IMR-90 (cell line): Measurements from ENCODE around the gene PREP. TPM values are rescaled to one million over a fixed set of nuclear protein-coding genes. Genes with fewer than 3 reads are reported as not detected.

Source experiments
- ATAC-seq: fragments of 200-7000 bp; cut with Tn5 transposase; 2 replicates; pipeline ENCODE4 v1.9.1; 2020; ENCODE audit warnings: low read depth, mild to moderate bottlenecking, moderate library complexity
- BruUV-seq: library from RNA; stranded (reverse); fragments of 400-500 nt; replicated peaks from 2 replicates; lab custom pipeline; 2021; lab: Mats Ljungman, UMichigan
- CTCF ChIA-PET: fragments of 300-600 bp; formaldehyde crosslinking; extraction: SDS; loops from one replicate; lab custom pipeline; 2021; ENCODE audit warnings: antibody characterized with exemption; lab: Yijun Ruan, JAX
- POLR2A ChIA-PET: fragments of 300-600 bp; sonication (Branson Sonifier 250); formaldehyde crosslinking; loops from one replicate; lab custom pipeline; 2022; ENCODE audit warnings: antibody characterized with exemption; ENCODE audit not compliant: unreplicated experiment; lab: Charles Lee
- DNase-seq: peaks from one replicate; pipeline ENCODE4 v3.0.0; 2013
- H2AFZ ChIP-seq: replicated peaks from 2 replicates; pipeline ENCODE3; 2013; ENCODE audit warnings: low read length, mild to moderate bottlenecking; ENCODE audit not compliant: poor library complexity
- H2AK5ac ChIP-seq: 2 replicates; pipeline ENCODE4 v1.6.1; 2013; ENCODE audit warnings: low read depth, low read length, inconsistent platforms
- H2AK9ac ChIP-seq: replicated peaks from 2 replicates; pipeline ENCODE3; 2013; ENCODE audit warnings: mild to moderate bottlenecking, low read depth, low read length, moderate library complexity; ENCODE audit not compliant: poor library complexity
- H2BK120ac ChIP-seq: 2 replicates; pipeline ENCODE4 v1.6.1; 2013; ENCODE audit warnings: low read depth, low read length, inconsistent platforms
- H2BK15ac ChIP-seq: 3 replicates; pipeline ENCODE4 v1.6.1; 2013; ENCODE audit warnings: low read depth, low read length, inconsistent platforms
- H2BK20ac ChIP-seq: 2 replicates; pipeline ENCODE4 v1.6.1; 2013; ENCODE audit warnings: low read depth, mild to moderate bottlenecking, inconsistent platforms, low read length, moderate library complexity
- H2BK5ac ChIP-seq: 2 replicates; pipeline ENCODE4 v1.6.1; 2013; ENCODE audit warnings: mild to moderate bottlenecking, low read depth, low read length, inconsistent platforms; ENCODE audit not compliant: poor library complexity, severe bottlenecking
- H3K14ac ChIP-seq: replicated peaks from 2 replicates; pipeline ENCODE4 v1.6.1; 2013; ENCODE audit warnings: low read depth, low read length, inconsistent platforms
- H3K18ac ChIP-seq: 2 replicates; pipeline ENCODE4 v1.6.1; 2013; ENCODE audit warnings: low read depth, low read length, control low read depth
- H3K23ac ChIP-seq: 2 replicates; pipeline ENCODE4 v1.6.1; 2013; ENCODE audit warnings: low read depth, low read length, inconsistent platforms
- H3K27ac ChIP-seq: 2 replicates; pipeline ENCODE4 v1.5.1; 2013; ENCODE audit warnings: mild to moderate bottlenecking, control low read depth, low read length; ENCODE audit not compliant: insufficient read depth
- H3K27me3 ChIP-seq: 2 replicates; pipeline ENCODE4 v1.6.1; 2013; ENCODE audit warnings: low read length; ENCODE audit not compliant: control insufficient read depth, insufficient read depth
- H3K36me3 ChIP-seq: 2 replicates; pipeline ENCODE4 v1.6.1; 2013; ENCODE audit warnings: low read length, mixed read lengths; ENCODE audit not compliant: control insufficient read depth, insufficient read depth
- H3K4ac ChIP-seq: 2 replicates; pipeline ENCODE4 v1.6.1; 2013; ENCODE audit warnings: low read depth, low read length, inconsistent platforms
- H3K4me1 ChIP-seq: 2 replicates; pipeline ENCODE4 v1.6.1; 2013; ENCODE audit warnings: low read length, mixed read lengths; ENCODE audit not compliant: control insufficient read depth, insufficient read depth
- H3K4me2 ChIP-seq: 2 replicates; pipeline ENCODE4 v1.6.1; 2013; ENCODE audit warnings: low read depth, mild to moderate bottlenecking, control low read depth, low read length, moderate library complexity
- H3K4me3 ChIP-seq: 2 replicates; pipeline ENCODE4 v1.5.1; 2013; ENCODE audit warnings: low read depth, mild to moderate bottlenecking, control low read depth, low read length, moderate library complexity; ENCODE audit not compliant: insufficient read depth
- H3K56ac ChIP-seq: 2 replicates; pipeline ENCODE4 v1.6.1; 2013; ENCODE audit warnings: low read length, inconsistent platforms; ENCODE audit not compliant: insufficient read depth; ENCODE audit errors: extremely low read depth
- H3K79me1 ChIP-seq, 2 experiments: 2 replicates each; pipeline ENCODE4 v1.6.1; 2013; ENCODE audit warnings: low read length in 2 of 2, inconsistent platforms in 1 of 2, low read depth in 1 of 2
- H3K9ac ChIP-seq: 2 replicates; pipeline ENCODE4 v1.6.1; 2013; ENCODE audit warnings: low read depth, low read length, control low read depth
- H3K9me1 ChIP-seq: 2 replicates; pipeline ENCODE4 v1.6.1; 2013; ENCODE audit warnings: low read length, inconsistent platforms; ENCODE audit not compliant: insufficient read depth
- H3K9me3 ChIP-seq: 2 replicates; pipeline ENCODE4 v1.6.1; 2013; ENCODE audit warnings: low read length; ENCODE audit not compliant: control insufficient read depth, insufficient read depth
- H4K20me1 ChIP-seq: 2 replicates; pipeline ENCODE4 v1.6.1; 2013; ENCODE audit warnings: low read length, inconsistent platforms; ENCODE audit not compliant: insufficient read depth
- H4K5ac ChIP-seq: 2 replicates; pipeline ENCODE4 v1.6.1; 2013; ENCODE audit warnings: mild to moderate bottlenecking, low read depth, low read length, control low read depth
- H4K8ac ChIP-seq, 2 experiments: 2 replicates each; pipeline ENCODE4 v1.6.1; 2013; ENCODE audit warnings: low read depth in 2 of 2, low read length in 2 of 2, control low read depth in 1 of 2, inconsistent platforms in 1 of 2
- H4K91ac ChIP-seq: 2 replicates; pipeline ENCODE4 v1.6.1; 2013; ENCODE audit warnings: low read depth, low read length, inconsistent platforms; ENCODE audit not compliant: insufficient read depth
- CEBPB ChIP-seq: IDR thresholded peaks from 2 replicates; pipeline ENCODE4 v1.6.1; 2012; ENCODE audit warnings: low read depth, low read length, improper control_type of control experiment
- CHD1 ChIP-seq: IDR thresholded peaks from 2 replicates; pipeline ENCODE4 v1.6.1; 2012; ENCODE audit warnings: low read depth, low read length, improper control_type of control experiment
- FOS ChIP-seq: fragments of 150-350 bp; IDR thresholded peaks from 2 replicates; pipeline ENCODE4 v1.6.1; 2016; ENCODE audit warnings: low read depth, low read length
- MAFK ChIP-seq: IDR thresholded peaks from 2 replicates; pipeline ENCODE4 v1.6.1; 2012; ENCODE audit warnings: low read depth, low read length, improper control_type of control experiment
- MAZ ChIP-seq: IDR thresholded peaks from 2 replicates; pipeline ENCODE4 v1.6.1; 2012; ENCODE audit warnings: low read depth, mild to moderate bottlenecking, low read length, improper control_type of control experiment, moderate library complexity, borderline replicate concordance
- MXI1 ChIP-seq: IDR thresholded peaks from 2 replicates; pipeline ENCODE4 v1.6.1; 2012; ENCODE audit warnings: low read depth, mild to moderate bottlenecking, low read length, moderate library complexity, borderline replicate concordance
- NFE2L2 ChIP-seq: fragments of 150-350 bp; IDR thresholded peaks from 2 replicates; pipeline ENCODE4 v1.6.1; 2016; ENCODE audit warnings: low read depth, mild to moderate bottlenecking, low read length
- POLR2A ChIP-seq: IDR thresholded peaks from 2 replicates; pipeline ENCODE4 v1.6.1; 2012; ENCODE audit warnings: mild to moderate bottlenecking, low read depth, low read length
- RFX5 ChIP-seq: IDR thresholded peaks from 2 replicates; pipeline ENCODE4 v1.8.0; 2012; ENCODE audit warnings: low read depth, mild to moderate bottlenecking, low read length, moderate library complexity
- SMC3 ChIP-seq: fragments of 150-350 bp; IDR thresholded peaks from 2 replicates; pipeline ENCODE4 v1.6.1; 2016; ENCODE audit warnings: low read depth, mild to moderate bottlenecking, antibody characterized with exemption, low read length, moderate library complexity
- WGBS, 2 experiments: methylation state at CpG; one replicate each; pipeline versions ENCODE4 v1.1.5 to v1.1.7; 2013; ENCODE audit warnings: missing lambda C conversion rate in 2 of 2; ENCODE audit not compliant: insufficient read length in 1 of 2; ENCODE audit errors: extremely low coverage in 2 of 2; 5-methylcytosine and 5-hydroxymethylcytosine counted together
- dilution Hi-C: fragments of 300-500 bp; cut with HindIII; formaldehyde crosslinking; loops from one replicate; pipeline ENCODE4 v1.14.3; 2018; ENCODE audit warnings: low sequenced_read_pairs; ENCODE audit not compliant: unreplicated experiment
- in situ Hi-C: fragments of 300-500 bp; cut with MboI; formaldehyde crosslinking; loops from 3 replicates; pipeline ENCODE4 v1.14.3; 2019; ENCODE audit warnings: low sequenced_read_pairs, inconsistent platforms, mixed read lengths
- intact Hi-C: fragments of 100-400 bp; cut with micrococcal nuclease; formaldehyde crosslinking; loops from 2 replicates; pipeline ENCODE4 v1.10.0; 2022
- polyA plus RNA-seq, 3 experiments: library from polyadenylated mRNA; depleted of rRNA; stranded (reverse); fragments of >200 nt; gene quantifications; 2 replicates each; pipeline ENCODE4 v1.2.3, GENCODE V29; 2012; ENCODE audit warnings: low replicate concordance in 1 of 3
- total RNA-seq: library from RNA; depleted of rRNA; stranded (reverse); fragments of >200 nt; gene quantifications from 2 replicates; pipeline ENCODE4 v1.2.3, GENCODE V29; 2012
- TF ChIP-seq, protein P1 (sequence below): conservative IDR thresholded peaks from 2 replicates; pipeline ENCODE4 v1.5.1; 2012; ENCODE audit warnings: mild to moderate bottlenecking, low read depth, low read length, improper control_type of control experiment
- TF ChIP-seq, protein P2 (sequence below): fragments of 150-350 bp; IDR thresholded peaks from 2 replicates; pipeline ENCODE4 v1.6.1; 2016; ENCODE audit warnings: low read depth, mild to moderate bottlenecking, low read length, moderate library complexity, borderline replicate concordance
- TF ChIP-seq, protein P3 (sequence below): fragments of 150-350 bp; IDR thresholded peaks from 2 replicates; pipeline ENCODE4 v1.6.1; 2017; ENCODE audit warnings: mild to moderate bottlenecking, antibody characterized with exemption, low read length, low read depth

PREP gene
- total and polyA plus RNA-seq, 2 of the 4 experiments (the other 2 are of a cell fraction) = 21.0 to 25.7 TPM

DNA sequence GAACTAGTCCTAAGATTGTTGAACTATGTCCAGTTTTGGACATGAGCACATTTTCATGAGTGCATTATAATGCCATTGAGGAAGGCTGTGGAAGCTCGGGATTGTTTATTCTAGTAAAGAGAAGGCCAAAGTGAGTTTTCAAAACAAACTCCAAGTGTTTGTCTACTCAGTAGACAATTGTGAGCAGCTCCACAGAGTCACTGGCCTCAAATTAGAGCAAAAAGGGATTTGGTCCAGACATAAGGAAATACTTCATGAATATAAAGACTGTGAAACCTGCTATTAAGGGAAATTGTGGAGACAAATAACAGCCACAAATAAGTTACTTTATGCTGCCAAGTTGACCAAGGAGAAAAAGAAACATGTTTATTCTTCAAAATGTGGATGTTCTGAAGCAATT, 42.6 kb upstream of the PREP start:
- H4K20me1 ChIP-seq = no peaks in the 10 kb centered on the region
- H3K4me1 ChIP-seq = no peaks in the 10 kb centered on the region
- no peak overlapping the region for H4K91ac ChIP-seq
- no peak overlapping the region for H2BK120ac ChIP-seq
- no peak for ATAC-seq
- no peak overlapping the region for H3K56ac ChIP-seq
- POLR2A ChIA-PET = no interaction called here
- CTCF ChIA-PET = no interaction called here
- in situ Hi-C loops (no loop called here), dilution Hi-C loops (no loop called here), intact Hi-C loops (no loop called here)
- H3K4me2 ChIP-seq = no peak overlapping the region
- no peak overlapping the region for H2BK20ac ChIP-seq
- H3K23ac ChIP-seq = no peak overlapping the region
- DNase-seq = no peak
- H2AK5ac ChIP-seq = no peak overlapping the region
- no peak overlapping the region for H2BK15ac ChIP-seq
- TF ChIP-seq MAFK (no peak), POLR2A (no peak), MAZ (no peak), FOS (no peak), CEBPB (no peak), NFE2L2 (no peak), CHD1 (no peak), MXI1 (no peak), SMC3 (no peak), RFX5 (no peak)
- TF ChIP-seq, protein P1, sequence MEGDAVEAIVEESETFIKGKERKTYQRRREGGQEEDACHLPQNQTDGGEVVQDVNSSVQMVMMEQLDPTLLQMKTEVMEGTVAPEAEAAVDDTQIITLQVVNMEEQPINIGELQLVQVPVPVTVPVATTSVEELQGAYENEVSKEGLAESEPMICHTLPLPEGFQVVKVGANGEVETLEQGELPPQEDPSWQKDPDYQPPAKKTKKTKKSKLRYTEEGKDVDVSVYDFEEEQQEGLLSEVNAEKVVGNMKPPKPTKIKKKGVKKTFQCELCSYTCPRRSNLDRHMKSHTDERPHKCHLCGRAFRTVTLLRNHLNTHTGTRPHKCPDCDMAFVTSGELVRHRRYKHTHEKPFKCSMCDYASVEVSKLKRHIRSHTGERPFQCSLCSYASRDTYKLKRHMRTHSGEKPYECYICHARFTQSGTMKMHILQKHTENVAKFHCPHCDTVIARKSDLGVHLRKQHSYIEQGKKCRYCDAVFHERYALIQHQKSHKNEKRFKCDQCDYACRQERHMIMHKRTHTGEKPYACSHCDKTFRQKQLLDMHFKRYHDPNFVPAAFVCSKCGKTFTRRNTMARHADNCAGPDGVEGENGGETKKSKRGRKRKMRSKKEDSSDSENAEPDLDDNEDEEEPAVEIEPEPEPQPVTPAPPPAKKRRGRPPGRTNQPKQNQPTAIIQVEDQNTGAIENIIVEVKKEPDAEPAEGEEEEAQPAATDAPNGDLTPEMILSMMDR = no peak
- TF ChIP-seq, protein P2, sequence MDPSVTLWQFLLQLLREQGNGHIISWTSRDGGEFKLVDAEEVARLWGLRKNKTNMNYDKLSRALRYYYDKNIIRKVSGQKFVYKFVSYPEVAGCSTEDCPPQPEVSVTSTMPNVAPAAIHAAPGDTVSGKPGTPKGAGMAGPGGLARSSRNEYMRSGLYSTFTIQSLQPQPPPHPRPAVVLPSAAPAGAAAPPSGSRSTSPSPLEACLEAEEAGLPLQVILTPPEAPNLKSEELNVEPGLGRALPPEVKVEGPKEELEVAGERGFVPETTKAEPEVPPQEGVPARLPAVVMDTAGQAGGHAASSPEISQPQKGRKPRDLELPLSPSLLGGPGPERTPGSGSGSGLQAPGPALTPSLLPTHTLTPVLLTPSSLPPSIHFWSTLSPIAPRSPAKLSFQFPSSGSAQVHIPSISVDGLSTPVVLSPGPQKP = no peak
- TF ChIP-seq, protein P3, sequence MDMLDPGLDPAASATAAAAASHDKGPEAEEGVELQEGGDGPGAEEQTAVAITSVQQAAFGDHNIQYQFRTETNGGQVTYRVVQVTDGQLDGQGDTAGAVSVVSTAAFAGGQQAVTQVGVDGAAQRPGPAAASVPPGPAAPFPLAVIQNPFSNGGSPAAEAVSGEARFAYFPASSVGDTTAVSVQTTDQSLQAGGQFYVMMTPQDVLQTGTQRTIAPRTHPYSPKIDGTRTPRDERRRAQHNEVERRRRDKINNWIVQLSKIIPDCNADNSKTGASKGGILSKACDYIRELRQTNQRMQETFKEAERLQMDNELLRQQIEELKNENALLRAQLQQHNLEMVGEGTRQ = no peak
- H2AK9ac ChIP-seq = no peak overlapping the region
- H3K27ac ChIP-seq = no peak overlapping the region
- H4K8ac ChIP-seq = no peak overlapping the region
- no CpG with 5 or more reads among the region's 1 CpG for WGBS, 2 experiments
- H2AFZ ChIP-seq = no peak overlapping the region
- H3K9me1 ChIP-seq = no peaks in the 10 kb centered on the region
- H3K14ac ChIP-seq = no peak overlapping the region
- no peak overlapping the region for H3K9ac ChIP-seq
- H3K18ac ChIP-seq = no peak overlapping the region
- no peaks in the 10 kb centered on the region for H3K9me3 ChIP-seq
- no peaks in the 10 kb centered on the region for H3K36me3 ChIP-seq
- no peak overlapping the region for H4K5ac ChIP-seq
- H3K4me3 ChIP-seq = no peak overlapping the region
- BruUV-seq = no TSS peak
- no peaks in the 10 kb centered on the region; the same call in none of the 2 replicates for H3K27me3 ChIP-seq
- no peaks in the 10 kb centered on the region for H3K79me1 ChIP-seq
- no peak overlapping the region for H3K4ac ChIP-seq
- no peak overlapping the region for H2BK5ac ChIP-seq
